RPMI7951 (cell line): ENCODE measurements around the gene GALNT8. TPM values are rescaled to one million over a fixed set of nuclear protein-coding genes. Genes with fewer than 3 reads are reported as not detected.
"Not testable (repeated sequence)": the region's sequence is repeated elsewhere in the genome, so short reads cannot be mapped to it uniquely, and the experiment has no call there.

ENCODE experiments used
- DNase-seq: peaks from one replicate; pipeline ENCODE4 v3.0.0-alpha.2; 2012; ENCODE audit warnings: low read depth
- total RNA-seq: library from RNA; depleted of rRNA; stranded (reverse); fragments of >200 nt; shearing (Covaris generic); gene quantifications from 2 replicates; pipeline ENCODE4 v1.2.3, GENCODE V29; 2014; rRNA removed

The GALNT8 gene
- total RNA-seq = not detected in 2 replicates

GRCh38 chr12:4719821-4720636 lies at the start of gene GALNT8:
Gene GALNT8 (plus strand): TSS chr12:4720400. CDS start chr12:4720678, 278 bp downstream.
- no peak for DNase-seq

DNA sequence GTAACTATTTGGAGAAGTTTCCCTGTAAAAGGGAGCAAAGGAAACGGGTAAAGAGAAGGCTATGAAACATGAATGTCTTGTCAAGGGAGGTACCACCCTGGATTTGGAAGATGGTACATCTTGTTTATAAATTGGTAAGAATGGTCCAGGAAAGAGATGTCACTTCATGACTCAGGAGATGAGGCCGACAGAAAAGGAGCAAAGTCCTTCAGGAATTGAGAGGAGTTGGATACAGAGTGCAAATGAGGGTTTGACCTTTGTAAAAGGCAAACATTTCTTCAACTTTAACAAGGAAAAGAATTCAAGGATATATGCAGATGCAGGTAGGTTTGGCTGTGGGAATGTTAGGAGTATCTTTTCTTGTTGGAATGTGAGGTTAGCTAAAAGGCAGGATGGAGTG lies 40.5 kb upstream of the GALNT8 start:
- DNase-seq = no peak

DNA sequence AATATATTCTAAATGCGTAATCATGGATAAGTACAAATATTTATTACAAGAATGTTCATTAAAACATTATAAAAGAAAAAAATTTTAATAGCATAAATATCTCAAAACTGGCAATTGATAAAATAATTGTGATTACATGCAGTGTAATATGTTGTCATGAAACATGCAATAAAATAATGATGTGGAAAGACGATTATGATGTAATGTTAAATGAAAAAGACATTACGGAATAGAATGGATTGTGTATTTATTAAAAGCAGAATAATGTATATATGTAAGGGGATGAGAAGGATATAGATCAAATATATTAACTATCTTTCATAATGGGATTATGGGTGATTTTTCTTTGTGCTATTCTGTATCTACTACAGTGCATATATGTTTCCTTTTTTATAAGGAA lies 38.5 kb upstream of the GALNT8 start:
- no peak for DNase-seq

- DNase-seq = no peak
Observed at GRCh38 chr12:4685317-4685716, 34.9 kb upstream of the GALNT8 start.

DNA sequence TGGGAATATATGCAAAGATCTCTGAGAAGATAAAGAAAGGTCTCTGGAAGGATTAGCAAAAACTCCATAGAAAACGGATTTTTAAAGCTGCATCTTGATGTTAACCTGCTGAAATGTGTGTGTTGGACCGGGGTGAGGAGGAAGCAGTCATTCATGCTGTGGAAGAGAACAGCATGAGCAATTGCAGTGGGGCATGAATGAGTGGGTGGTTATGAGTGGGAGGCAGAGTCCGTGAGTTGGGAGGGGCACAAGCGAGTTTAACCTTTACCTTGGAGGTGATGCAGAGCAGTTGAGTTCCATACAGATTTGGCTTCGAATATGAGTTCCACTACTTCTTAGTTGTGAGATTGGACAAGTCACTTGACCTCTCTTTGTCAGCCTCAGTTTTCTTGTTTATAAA lies 29.4 kb upstream of the GALNT8 start:
- no peak for DNase-seq

GRCh38 chr12:4700621-4701026 lies 19.6 kb upstream of the GALNT8 start:
- no peak for DNase-seq

- no peak for DNase-seq
Observed at GRCh38 chr12:4701395-4702190, 18.6 kb upstream of the GALNT8 start.

DNA sequence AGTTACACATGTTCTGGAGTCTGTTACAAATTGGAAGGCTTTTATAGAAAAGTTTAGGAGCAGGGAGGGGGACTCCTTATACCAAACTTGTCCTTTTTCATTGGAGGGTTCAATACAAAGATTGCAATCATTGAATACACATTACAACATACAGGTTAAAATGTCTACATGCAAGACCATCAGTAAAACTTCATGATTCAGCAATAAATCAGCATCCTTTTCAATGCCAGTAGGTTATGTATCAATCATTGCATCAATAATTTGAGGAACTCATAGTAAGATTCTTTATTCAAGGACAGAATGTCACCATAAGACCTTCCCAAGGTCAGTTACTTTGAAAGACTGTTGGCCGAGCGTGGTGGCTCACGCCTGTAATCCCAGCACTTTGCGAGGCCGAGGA lies 16.5 kb upstream of the GALNT8 start:
- DNase-seq = no peak

GRCh38 chr12:4705824-4706223 lies 14.4 kb upstream of the GALNT8 start:
- no peak for DNase-seq

GRCh38 chr12:4707306-4707705 lies 12.9 kb upstream of the GALNT8 start:
- DNase-seq = no peak

GRCh38 chr12:4710113-4710512 lies 10.1 kb upstream of the GALNT8 start:
- no peak for DNase-seq

DNA sequence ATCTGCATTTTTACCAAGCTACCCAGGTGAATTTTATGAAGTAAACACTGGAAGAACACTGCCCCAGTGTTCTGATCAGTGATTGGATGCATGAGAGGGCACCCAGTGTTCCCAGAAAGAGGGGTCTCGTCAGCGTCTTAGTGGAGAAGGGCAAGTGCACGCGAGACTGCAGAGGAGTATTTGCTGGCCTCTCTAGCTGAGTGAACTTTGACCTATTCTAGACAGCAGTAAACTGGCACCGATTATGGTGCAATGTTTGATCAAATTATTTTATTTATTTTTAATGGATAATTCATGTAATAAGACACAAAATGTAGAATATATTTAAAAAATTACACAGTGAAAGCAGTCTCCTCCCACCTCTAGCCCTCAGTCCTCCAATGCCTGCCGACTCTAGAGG lies 5.3 kb upstream of the GALNT8 start:
- no peak for DNase-seq

- DNase-seq = no peak
Observed at GRCh38 chr12:4717806-4718205, 2.4 kb upstream of the GALNT8 start.

DNA sequence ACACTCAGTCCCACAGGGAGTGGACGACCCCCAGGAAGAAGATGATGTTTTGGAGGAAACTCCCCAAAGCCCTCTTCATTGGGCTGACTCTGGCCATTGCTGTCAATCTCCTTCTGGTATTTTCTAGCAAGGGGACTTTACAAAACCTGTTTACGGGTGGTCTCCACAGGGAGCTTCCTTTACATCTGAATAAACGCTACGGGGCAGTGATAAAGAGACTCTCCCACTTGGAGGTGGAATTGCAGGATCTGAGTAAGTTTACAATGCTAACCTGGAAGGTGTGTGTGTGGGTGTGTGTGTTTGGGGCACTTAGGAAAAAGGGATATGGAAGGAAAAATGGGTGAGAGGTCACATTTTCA lies 416 bp downstream of the GALNT8 start:
- no peak for DNase-seq

DNA sequence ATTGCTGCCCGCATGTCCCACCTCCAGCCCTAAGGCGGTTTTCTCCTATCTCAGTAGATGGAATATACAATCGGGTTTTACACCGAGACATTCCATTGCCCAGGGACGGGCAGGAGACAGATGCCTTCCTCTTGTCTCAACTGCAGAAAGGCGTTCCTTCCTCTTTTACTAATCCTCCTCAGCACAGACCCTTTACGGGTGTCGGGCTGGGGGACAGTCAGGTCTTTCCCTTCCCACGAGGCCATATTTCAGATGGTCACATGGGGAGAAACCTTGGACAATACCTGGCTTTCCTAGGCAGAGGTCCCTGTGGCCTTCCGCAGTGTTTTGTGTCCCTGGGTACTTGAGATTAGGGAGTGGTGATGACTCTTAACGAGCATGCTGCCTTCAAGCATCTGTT lies 1.4 kb downstream of the GALNT8 start:
- DNase-seq = not testable (repeated sequence)

DNA sequence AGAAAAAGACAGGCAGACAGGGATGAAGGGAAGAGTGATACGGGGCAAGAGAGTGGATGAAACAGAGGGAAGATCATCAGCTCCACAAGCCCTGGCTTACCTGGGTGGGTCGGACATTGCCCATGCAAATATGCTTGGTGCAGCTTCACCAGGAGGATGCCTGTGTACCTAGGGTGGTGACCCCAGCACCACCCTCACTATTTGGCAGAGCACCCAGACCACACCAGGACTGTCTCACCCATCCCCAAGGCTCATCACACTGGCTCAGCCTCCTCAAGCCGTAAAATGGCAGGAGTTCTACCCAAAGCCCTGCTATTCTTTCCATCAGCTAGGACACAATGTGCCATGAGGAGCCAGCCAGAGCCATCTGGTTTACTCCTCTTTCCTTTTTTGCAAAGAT lies 3.0 kb downstream of the GALNT8 start:
- no peak for DNase-seq

GRCh38 chr12:4725057-4725456 lies 4.9 kb downstream of the GALNT8 start:
- no peak for DNase-seq

GRCh38 chr12:4734625-4735340 lies 14.6 kb downstream of the GALNT8 start:
- DNase-seq = no peak

- DNase-seq = no peak
Observed at GRCh38 chr12:4736091-4736490, 15.9 kb downstream of the GALNT8 start.

DNA sequence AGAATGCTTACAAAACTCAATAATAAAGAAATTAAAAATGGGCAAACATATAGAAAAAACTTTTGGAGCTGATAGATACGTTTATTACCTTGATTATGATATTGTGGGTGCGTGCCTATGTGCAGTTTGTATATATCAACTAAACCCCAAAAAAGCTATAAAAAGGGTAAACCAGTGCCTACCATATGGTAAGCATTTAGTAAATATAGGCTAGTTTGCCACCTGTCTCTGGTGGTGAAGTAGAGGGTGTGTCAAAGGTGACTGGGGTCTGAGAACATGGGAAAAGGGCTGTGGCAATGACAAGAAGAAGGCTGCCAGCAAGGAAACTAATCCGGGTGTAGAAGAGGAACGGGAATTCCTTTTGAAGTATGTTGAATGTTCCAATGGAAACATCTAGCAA lies 18.3 kb downstream of the GALNT8 start:
- DNase-seq = no peak

DNA sequence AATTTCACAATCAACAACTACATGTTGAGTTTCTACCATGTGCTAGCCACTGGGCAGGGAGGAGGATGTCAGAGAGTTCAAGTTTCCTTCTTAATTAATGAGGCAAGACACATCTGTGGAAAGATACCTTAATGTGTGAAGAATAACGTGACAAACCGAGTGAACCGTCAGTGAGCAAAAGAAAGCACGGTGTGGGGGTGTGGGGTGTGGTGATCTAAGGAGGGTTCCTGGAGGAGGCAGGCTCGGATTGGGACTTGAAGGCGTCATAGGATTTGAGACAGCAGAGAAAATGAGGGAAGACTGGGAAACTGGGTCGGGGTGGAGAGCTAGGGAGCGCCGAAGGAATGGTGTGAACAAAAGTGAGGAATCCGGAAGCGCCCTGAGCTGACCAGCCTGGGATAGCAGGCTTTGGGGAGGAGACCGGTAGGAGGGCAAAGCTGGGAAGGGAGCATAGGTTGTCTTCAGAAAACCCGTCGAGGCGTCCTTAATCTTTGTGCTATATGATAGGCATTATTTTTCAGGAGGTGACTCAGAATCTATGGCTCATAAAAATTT lies 22.3 kb downstream of the GALNT8 start:
- no peak for DNase-seq

DNA sequence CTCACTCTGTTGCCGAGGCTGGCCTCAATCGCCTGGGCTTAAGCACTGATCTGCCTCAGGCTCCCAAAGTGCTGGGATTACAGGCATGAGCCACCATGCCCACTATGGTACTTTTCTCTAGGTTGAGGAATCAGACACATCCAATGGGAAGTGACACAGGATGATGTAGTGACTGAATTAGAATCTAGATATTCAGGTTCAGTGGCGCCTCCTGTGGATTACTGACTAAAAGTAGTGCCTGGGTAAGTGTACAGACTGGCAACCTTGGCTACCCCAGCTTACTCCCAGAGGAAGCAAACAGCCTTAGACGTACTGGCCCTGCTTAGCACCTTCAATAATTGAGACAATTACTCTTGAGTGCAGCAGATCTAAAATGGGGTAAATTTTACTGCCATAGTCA lies 22.8 kb downstream of the GALNT8 start:
- DNase-seq = no peak
